Neural cell (in vitro differentiated cells): ENCODE data around the gene ARSB. TPM values are rescaled to one million over a fixed set of nuclear protein-coding genes. Genes with fewer than 3 reads are reported as not detected.

Experiments
- H2AFZ ChIP-seq: fragments of 200-600, 300-800 bp; sonication (generic), shearing (Covaris generic); 2 replicates; pipeline ENCODE4 v1.6.0; 2014; ENCODE audit warnings: low read depth, mild to moderate bottlenecking, antibody characterized with exemption, low read length, moderate library complexity
- H3F3A ChIP-seq: fragments of 200-600 bp; shearing (Covaris generic); 2 replicates; pipeline ENCODE4 v1.6.1; 2016; ENCODE audit warnings: mild to moderate bottlenecking, moderate library complexity, mixed read lengths, antibody characterized with exemption, low read length; ENCODE audit not compliant: insufficient read depth, poor library complexity, severe bottlenecking
- H3K27ac ChIP-seq: fragments of 200-600, 300-800 bp; sonication (generic), shearing (Covaris generic); 2 replicates; pipeline ENCODE4 v1.5.1; 2014; ENCODE audit warnings: mild to moderate bottlenecking, low read length, moderate library complexity
- H3K27me3 ChIP-seq: fragments of 300-800, 200-600 bp; sonication (generic), shearing (Covaris generic); 2 replicates; pipeline ENCODE4 v1.6.0; 2014; ENCODE audit warnings: mild to moderate bottlenecking, low read depth, low read length, moderate library complexity; ENCODE audit not compliant: insufficient read depth
- H3K36me3 ChIP-seq: fragments of 300-800, 200-600 bp; sonication (generic), shearing (Covaris generic); 2 replicates; pipeline ENCODE4 v1.5.1; 2014; ENCODE audit warnings: mild to moderate bottlenecking, antibody characterized with exemption, low read length, moderate library complexity; ENCODE audit not compliant: insufficient read depth
- H3K4me2 ChIP-seq: fragments of 300-800, 200-600 bp; sonication (generic), shearing (Covaris generic); 2 replicates; pipeline ENCODE4 v1.6.0; 2014; ENCODE audit warnings: mild to moderate bottlenecking, low read length
- H3K4me3 ChIP-seq: fragments of 300-800, 200-600 bp; sonication (generic), shearing (Covaris generic); 2 replicates; pipeline ENCODE4 v1.5.1; 2014; ENCODE audit warnings: mild to moderate bottlenecking, low read length, moderate library complexity
- H3K79me2 ChIP-seq: fragments of 200-600 bp; shearing (Covaris generic); replicated peaks from 2 replicates; pipeline ENCODE4 v1.6.0; 2014; ENCODE audit warnings: mild to moderate bottlenecking, low read length, moderate library complexity; ENCODE audit not compliant: insufficient read depth
- H3K9ac ChIP-seq: fragments of 300-800, 200-600 bp; sonication (generic), shearing (Covaris generic); 2 replicates; pipeline ENCODE4 v1.6.1; 2016; ENCODE audit warnings: mild to moderate bottlenecking, low read length, mixed read lengths
- H3K9me2 ChIP-seq: fragments of 200-600 bp; shearing (Covaris generic); 2 replicates; pipeline ENCODE4 v1.6.1; 2016; ENCODE audit warnings: mild to moderate bottlenecking, low read length, mixed read lengths; ENCODE audit not compliant: insufficient read depth
- H3K9me3 ChIP-seq: fragments of 200-600, 300-800 bp; sonication (generic), shearing (Covaris generic); 2 replicates; pipeline ENCODE4 v1.6.1; 2016; ENCODE audit warnings: mild to moderate bottlenecking, mixed run types, low read length, moderate library complexity, mixed read lengths
- H4K20me1 ChIP-seq: fragments of 200-600 bp; shearing (Covaris generic); 2 replicates; pipeline ENCODE4 v1.6.1; 2016; ENCODE audit warnings: mild to moderate bottlenecking, mixed run types; ENCODE audit not compliant: insufficient read depth
- CTCF ChIP-seq: fragments of 450-650 bp; IDR thresholded peaks from 2 replicates; pipeline ENCODE4 v1.5.1; 2014; ENCODE audit warnings: antibody characterized with exemption, mild to moderate bottlenecking, moderate library complexity; ENCODE audit not compliant: poor library complexity, severe bottlenecking
- EP300 ChIP-seq: fragments of 450-650 bp; conservative IDR thresholded peaks from 2 replicates; pipeline ENCODE4 v1.6.1; 2014; ENCODE audit warnings: antibody characterized with exemption, mild to moderate bottlenecking, moderate library complexity; ENCODE audit not compliant: poor library complexity, severe bottlenecking
- EZH2 ChIP-seq: fragments of 200-600, 300-800 bp; shearing (Covaris generic), sonication (generic); IDR thresholded peaks from 2 replicates; pipeline ENCODE4 v1.6.1; 2014; ENCODE audit warnings: antibody characterized with exemption, low read length, borderline replicate concordance, mild to moderate bottlenecking; ENCODE audit not compliant: insufficient read depth, poor library complexity, severe bottlenecking
- MXI1 ChIP-seq: fragments of 450-650 bp; conservative IDR thresholded peaks from 2 replicates; pipeline ENCODE4 v1.6.1; 2014; ENCODE audit warnings: antibody characterized with exemption, mild to moderate bottlenecking; ENCODE audit not compliant: poor library complexity, severe bottlenecking
- POLR2AphosphoS5 ChIP-seq: IDR thresholded peaks from 2 replicates; pipeline ENCODE4 v1.6.1; 2012
- RAD21 ChIP-seq: fragments of 450-650 bp; conservative IDR thresholded peaks from 2 replicates; pipeline ENCODE4 v1.6.1; 2014; ENCODE audit warnings: antibody characterized with exemption, mild to moderate bottlenecking, moderate library complexity
- REST ChIP-seq: IDR thresholded peaks from 2 replicates; pipeline ENCODE4 v1.6.1; 2012; ENCODE audit warnings: borderline replicate concordance
- SMC3 ChIP-seq: fragments of 450-650 bp; conservative IDR thresholded peaks from 2 replicates; pipeline ENCODE4 v1.6.1; 2014; ENCODE audit warnings: antibody characterized with exemption, mild to moderate bottlenecking, moderate library complexity; ENCODE audit not compliant: poor library complexity
- TAF1 ChIP-seq: IDR thresholded peaks from 2 replicates; pipeline ENCODE4 v1.6.1; 2012; ENCODE audit warnings: low read depth
- polyA plus RNA-seq: library from polyadenylated mRNA; depleted of rRNA; stranded (reverse); fragments of >200 nt; gene quantifications from 2 replicates; pipeline ENCODE4 v1.2.3, GENCODE V29; 2014

Gene ARSB
- polyA plus RNA-seq, 1 donor from 2014 or later = 8.7 TPM

DNA sequence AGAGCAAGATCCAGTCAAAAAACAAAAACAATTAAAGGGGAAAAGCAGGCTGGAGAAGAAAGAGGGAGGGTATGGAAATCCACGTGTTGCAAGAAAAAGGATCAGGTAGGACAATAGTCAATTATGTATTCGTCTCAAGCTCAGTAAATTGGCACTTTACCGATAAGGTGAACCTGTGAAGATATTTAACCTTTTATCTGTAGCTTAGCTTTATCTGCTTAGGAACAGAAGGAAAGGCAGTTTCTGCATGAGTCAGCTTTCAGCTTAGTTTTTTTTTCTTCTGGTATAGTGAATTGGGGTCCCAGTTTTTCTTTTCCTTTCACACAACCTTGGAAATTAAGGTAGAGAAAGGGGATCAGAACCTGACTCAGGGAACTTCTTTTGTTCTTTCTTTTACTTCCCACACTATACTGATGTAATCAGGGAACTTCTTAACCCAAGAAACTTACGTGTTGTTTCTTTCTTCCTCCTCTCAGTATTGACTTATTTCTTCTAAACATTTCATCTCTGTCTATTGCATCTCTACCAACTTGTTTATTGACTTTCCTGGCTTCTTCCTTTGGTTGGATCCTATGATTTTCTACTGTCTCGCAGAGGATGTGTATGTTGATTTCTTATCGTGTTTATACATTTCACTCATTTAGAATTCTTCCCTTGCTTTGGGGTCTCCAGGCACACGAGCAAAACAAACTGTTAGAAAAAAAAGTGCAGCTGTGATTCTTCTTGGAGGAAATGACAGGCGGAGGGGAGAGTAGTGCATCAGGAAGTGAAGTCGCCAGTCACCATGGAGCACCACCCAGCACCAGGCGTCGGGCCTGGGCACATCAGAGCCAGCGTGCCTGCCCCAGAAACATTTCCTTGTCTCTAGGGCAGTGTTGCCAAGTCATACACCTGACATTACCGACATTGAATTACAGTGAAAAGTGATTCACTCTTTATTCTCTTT is 213.6 kb downstream of the ARSB start:
- Histone ChIP-seq H3K36me3 (no peaks in the 10 kb centered on the region), H3K27me3 (no peaks in the 10 kb centered on the region), H3K27ac (no peak overlapping the region), H3K79me2 (no peaks in the 10 kb centered on the region), H3K9me2 (no peaks in the 10 kb centered on the region), H3K9me3 (no peaks in the 10 kb centered on the region), H3K4me2 (no peak overlapping the region), H3K9ac (no peak overlapping the region), H2AFZ (no peak overlapping the region), H3F3A (no peaks in the 10 kb centered on the region), H3K4me3 (no peak overlapping the region), H4K20me1 (no peaks in the 10 kb centered on the region)
- TF ChIP-seq EZH2 (no peak), CTCF (no peak), MXI1 (no peak), POLR2AphosphoS5 (no peak), SMC3 (no peak), EP300 (no peak), TAF1 (no peak), RAD21 (no peak), REST (no peak)

DNA sequence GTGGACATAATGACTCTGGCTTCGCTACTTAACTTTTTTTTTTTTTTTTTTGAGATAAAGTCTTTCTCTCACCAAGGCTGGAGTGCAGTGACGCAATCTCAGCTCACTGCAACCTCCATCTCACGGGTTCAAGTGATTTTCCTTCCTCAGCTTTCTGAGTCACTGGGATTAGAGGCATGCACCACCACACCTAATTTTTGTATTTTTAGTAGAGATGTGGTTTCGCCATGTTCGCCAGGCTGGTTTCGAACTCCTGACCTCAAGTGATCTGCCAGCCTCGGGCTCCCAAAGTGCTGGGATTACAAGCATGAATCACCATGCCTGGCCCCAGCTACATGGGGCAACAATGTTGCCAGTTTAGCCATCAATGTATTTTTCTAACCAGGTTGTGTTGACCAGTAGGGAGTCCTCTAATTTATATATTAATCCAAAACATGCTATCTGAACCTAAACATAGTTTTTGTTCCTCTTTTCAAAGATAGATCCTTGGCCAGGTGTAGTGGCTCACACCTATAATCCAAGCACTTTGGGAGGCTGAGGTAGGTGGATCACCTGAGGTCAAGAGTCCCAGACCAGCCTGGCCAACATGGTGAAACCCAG is 216.2 kb downstream of the ARSB start:
- no peak overlapping the region for H2AFZ ChIP-seq
- no peaks in the 10 kb centered on the region for H3K27me3 ChIP-seq
- no peak overlapping the region for H3K27ac ChIP-seq
- H3K9me3 ChIP-seq = no peaks in the 10 kb centered on the region
- H3K4me2 ChIP-seq = no peak overlapping the region
- no peaks in the 10 kb centered on the region for H4K20me1 ChIP-seq
- H3K9ac ChIP-seq = no peak overlapping the region
- no peaks in the 10 kb centered on the region for H3K36me3 ChIP-seq
- no peaks in the 10 kb centered on the region for H3K79me2 ChIP-seq
- no peak overlapping the region for H3K4me3 ChIP-seq
- H3F3A ChIP-seq = no peaks in the 10 kb centered on the region
- no peak for TF ChIP-seq CTCF
- TF ChIP-seq SMC3 = no peak
- TF ChIP-seq TAF1 = no peak
- no peak for TF ChIP-seq MXI1
- TF ChIP-seq EZH2 = no peak
- TF ChIP-seq EP300 = no peak
- TF ChIP-seq POLR2AphosphoS5 = no peak
- no peak for TF ChIP-seq RAD21
- TF ChIP-seq REST = no peak
- no peaks in the 10 kb centered on the region for H3K9me2 ChIP-seq
